Measurements from ENCODE around the gene LTN1. TPM values are rescaled to one million over a fixed set of nuclear protein-coding genes. Genes with fewer than 3 reads are reported as not detected.

LTN1 gene
- total RNA-seq, 1 experiment from 2014 or later, result 23.9 TPM

DNA sequence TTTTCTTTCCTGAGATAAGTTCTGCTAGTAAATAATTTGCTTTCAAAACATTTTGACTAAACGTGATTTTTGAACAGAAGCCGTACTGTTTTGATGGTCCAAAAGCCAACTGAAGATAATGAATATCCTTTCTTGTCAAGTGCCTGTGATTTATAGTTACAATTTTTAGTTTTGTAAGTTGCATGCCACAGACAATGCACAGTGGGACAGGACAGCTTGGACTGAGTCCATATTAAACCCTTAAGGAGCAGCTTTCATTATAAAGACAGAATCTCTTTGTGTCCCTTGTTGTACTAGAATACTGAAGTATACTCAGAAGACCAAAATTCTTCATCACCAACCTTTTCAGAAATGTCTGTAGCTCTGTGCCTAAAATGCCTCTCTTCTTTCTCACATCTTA is 92.2 kb downstream of the LTN1 start:
- no peaks in the 10 kb centered on the region; a peak in 1 of 4 replicates for H3K4me1 Mint-ChIP-seq
- Histone ChIP-seq H4K91ac (ENCODE audit: insufficient read length, low read depth, low read length) (no peak overlapping the region), H2BK5ac (ENCODE audit: insufficient read length, low read length) (no peak overlapping the region), H2BK120ac (ENCODE audit: low read depth, low read length, poor library complexity, severe bottlenecking) (no peak overlapping the region), H4K20me1 (ENCODE audit: control insufficient read depth, insufficient read depth, insufficient read length) (no peaks in the 10 kb centered on the region), H3K4ac (ENCODE audit: low read depth, low read length) (no peak overlapping the region), H3K27ac (ENCODE audit: insufficient read length, low read depth, low read length) (no peak overlapping the region), H3K14ac (ENCODE audit: insufficient read depth, low read length) (no peak overlapping the region), H3T11ph (ENCODE audit: low read length) (no peak overlapping the region), H2BK20ac (ENCODE audit: low read depth, low read length, poor library complexity, severe bottlenecking) (no peak overlapping the region), H3K23ac (ENCODE audit: insufficient read length, low read depth, low read length) (no peak overlapping the region), H3K4me1 (ENCODE audit: insufficient read depth, low read length) (no peaks in the 10 kb centered on the region), H2AK5ac (ENCODE audit: insufficient read length, low read length) (no peak overlapping the region), H3K23me2 (ENCODE audit: insufficient read length, low read depth, low read length, poor library complexity, severe bottlenecking) (no peaks in the 10 kb centered on the region), H3K27me3 (ENCODE audit: insufficient read depth, low read length) (no peaks in the 10 kb centered on the region), H2BK15ac (ENCODE audit: low read depth, low read length) (no peak overlapping the region), H3K9me3 (ENCODE audit: control insufficient read depth, low read depth, low read length) (no peaks in the 10 kb centered on the region), H3K4me2 (ENCODE audit: insufficient read depth, insufficient read length, low read length) (no peak overlapping the region), H3K79me2 (ENCODE audit: insufficient read depth, low read length) (no peaks in the 10 kb centered on the region), H2BK12ac (ENCODE audit: insufficient read length, low read depth, low read length) (no peak overlapping the region), H3K9ac (ENCODE audit: extremely low read depth, insufficient read length, low read length) (no peak overlapping the region), H4K5ac (ENCODE audit: insufficient read length, low read depth, low read length) (no peak overlapping the region), H2AFZ (ENCODE audit: low read length) (no peak overlapping the region), H3K18ac (ENCODE audit: insufficient read length, low read depth, low read length) (no peak overlapping the region), H4K8ac (replicated peaks; ENCODE audit: insufficient read length, low read depth, low read length) (no peak overlapping the region), H3K56ac (ENCODE audit: insufficient read length, low read depth, low read length) (no peak overlapping the region), H3K79me1 (ENCODE audit: insufficient read depth, low read depth, low read length, poor library complexity, severe bottlenecking) (no peaks in the 10 kb centered on the region)
- TF ChIP-seq, protein P1, sequence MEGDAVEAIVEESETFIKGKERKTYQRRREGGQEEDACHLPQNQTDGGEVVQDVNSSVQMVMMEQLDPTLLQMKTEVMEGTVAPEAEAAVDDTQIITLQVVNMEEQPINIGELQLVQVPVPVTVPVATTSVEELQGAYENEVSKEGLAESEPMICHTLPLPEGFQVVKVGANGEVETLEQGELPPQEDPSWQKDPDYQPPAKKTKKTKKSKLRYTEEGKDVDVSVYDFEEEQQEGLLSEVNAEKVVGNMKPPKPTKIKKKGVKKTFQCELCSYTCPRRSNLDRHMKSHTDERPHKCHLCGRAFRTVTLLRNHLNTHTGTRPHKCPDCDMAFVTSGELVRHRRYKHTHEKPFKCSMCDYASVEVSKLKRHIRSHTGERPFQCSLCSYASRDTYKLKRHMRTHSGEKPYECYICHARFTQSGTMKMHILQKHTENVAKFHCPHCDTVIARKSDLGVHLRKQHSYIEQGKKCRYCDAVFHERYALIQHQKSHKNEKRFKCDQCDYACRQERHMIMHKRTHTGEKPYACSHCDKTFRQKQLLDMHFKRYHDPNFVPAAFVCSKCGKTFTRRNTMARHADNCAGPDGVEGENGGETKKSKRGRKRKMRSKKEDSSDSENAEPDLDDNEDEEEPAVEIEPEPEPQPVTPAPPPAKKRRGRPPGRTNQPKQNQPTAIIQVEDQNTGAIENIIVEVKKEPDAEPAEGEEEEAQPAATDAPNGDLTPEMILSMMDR (conservative IDR thresholded peaks at IDR 0.05), result no peak
- no peaks in the 10 kb centered on the region for H3K36me3 Mint-ChIP-seq (ENCODE audit: insufficient read depth in 1 of 3, low read depth in 3 of 3)
- no peak for DNase-seq
- H3K4me3 Mint-ChIP-seq, result no peak overlapping the region
- WGBS (ENCODE audit: extremely low coverage, insufficient read length, low lambda C conversion rate), result no CpG with 5 or more reads among the region's 2 CpGs
- peaks cover 0 to 3% of the 10 kb centered on the region in 2 experiments; a peak in 3 of 5 replicates for H3K9me3 Mint-ChIP-seq
- H3K27ac Mint-ChIP-seq, result no peak overlapping the region
- peaks cover 1% of the 10 kb centered on the region; the same call in 1 of the 2 replicates for H3K27me3 Mint-ChIP-seq (ENCODE audit: low read depth)

Data from H9 (cell line).